RPMI7951 (cell line): Measurements from ENCODE around the gene C11orf97. TPM values are rescaled to one million over a fixed set of nuclear protein-coding genes. Genes with fewer than 3 reads are reported as not detected.
A peak's percentile ranks its signal among the peaks of the same experiment; 100 is the strongest.
"Not testable (repeated sequence)": the region's sequence is repeated elsewhere in the genome, so short reads cannot be mapped to it uniquely, and the experiment has no call there.

Source experiments
- DNase-seq: peaks from one replicate; pipeline ENCODE4 v3.0.0-alpha.2; 2012; ENCODE audit warnings: low read depth
- total RNA-seq: library from RNA; depleted of rRNA; stranded (reverse); fragments of >200 nt; shearing (Covaris generic); gene quantifications from 2 replicates; pipeline ENCODE4 v1.2.3, GENCODE V29; 2014

C11orf97 gene
- total RNA-seq, 1 experiment from 2014 or later, result not detected

GRCh38 chr11:94525546-94526324, 13.5 kb downstream of the C11orf97 start:
- peak; percentile 73 for DNase-seq

GRCh38 chr11:94526645-94527438, 14.6 kb downstream of the C11orf97 start:
- no peak for DNase-seq

- peak; percentile 40 for DNase-seq
These were observed 16.3 kb downstream of the C11orf97 start for GRCh38 chr11:94528551-94528950.

- no peak for DNase-seq
These were observed 19.9 kb downstream of the C11orf97 start for GRCh38 chr11:94532211-94532610.

- no peak for DNase-seq
These were observed 20.9 kb downstream of the C11orf97 start for GRCh38 chr11:94533206-94533605.

GRCh38 chr11:94533696-94534630, 21.7 kb downstream of the C11orf97 start:
- no peak for DNase-seq

- DNase-seq, result no peak
These were observed 24.1 kb downstream of the C11orf97 start for GRCh38 chr11:94536386-94536785.

GRCh38 chr11:94537031-94537600, 24.9 kb downstream of the C11orf97 start:
- DNase-seq, result no peak

GRCh38 chr11:94539420-94539819, 27.2 kb downstream of the C11orf97 start:
- DNase-seq, result no peak

- peak; percentile 86 for DNase-seq
These were observed 31.7 kb downstream of the C11orf97 start, which contains the start of gene FUT4 for GRCh38 chr11:94543695-94544645. Gene FUT4 (plus strand): TSS chr11:94543921. CDS start chr11:94544134, 213 bp downstream.

- DNase-seq, result no peak
These were observed 32.5 kb downstream of the C11orf97 start for GRCh38 chr11:94544646-94545263.

GRCh38 chr11:94545264-94546161, 33.3 kb downstream of the C11orf97 start:
- no peak for DNase-seq

GRCh38 chr11:94546162-94546470, 33.9 kb downstream of the C11orf97 start:
- no peak for DNase-seq

GRCh38 chr11:94546886-94547285, 34.6 kb downstream of the C11orf97 start:
- DNase-seq, result no peak

- DNase-seq, result no peak
These were observed 36.9 kb downstream of the C11orf97 start for GRCh38 chr11:94549146-94549545.

GRCh38 chr11:94550513-94550912, 38.3 kb downstream of the C11orf97 start:
- DNase-seq, result no peak

- peak; percentile 51 for DNase-seq
These were observed 41.7 kb downstream of the C11orf97 start for GRCh38 chr11:94553938-94554337.

- not testable (repeated sequence) for DNase-seq
These were observed 43.6 kb downstream of the C11orf97 start for GRCh38 chr11:94555752-94556329.
